Ectodermal cell (in vitro differentiated cells): ENCODE data around the gene BEND3.

Experiments
- H3K27ac ChIP-seq: 2 replicates; pipeline ENCODE4 v1.7.0; 2013; ENCODE audit warnings: mild to moderate bottlenecking, low read depth, low read length; ENCODE audit not compliant: insufficient read depth, poor library complexity, severe bottlenecking
- H3K27me3 ChIP-seq: 2 replicates; pipeline ENCODE4 v1.7.0; 2013; ENCODE audit warnings: mild to moderate bottlenecking, low read length; ENCODE audit not compliant: insufficient read depth, control insufficient read depth, poor library complexity, severe bottlenecking
- H3K36me3 ChIP-seq: one replicate; pipeline ENCODE4 v1.7.0; 2013; ENCODE audit warnings: low read length; ENCODE audit not compliant: control insufficient read depth, insufficient read depth
- H3K4me1 ChIP-seq: one replicate; pipeline ENCODE4 v1.7.0; 2013; ENCODE audit warnings: low read length; ENCODE audit not compliant: control insufficient read depth, insufficient read depth
- H3K4me3 ChIP-seq: 2 replicates; pipeline ENCODE4 v1.7.0; 2013; ENCODE audit warnings: low read depth, low read length, control low read depth; ENCODE audit not compliant: insufficient read depth
- H3K9me3 ChIP-seq: 2 replicates; pipeline ENCODE4 v1.7.0; 2013; ENCODE audit warnings: mild to moderate bottlenecking, low read length, moderate library complexity; ENCODE audit not compliant: control insufficient read depth
- WGBS, 2 experiments: methylation state at CpG; one replicate each; pipeline ENCODE4 v1.1.7; 2013; ENCODE audit warnings: missing lambda C conversion rate in 2 of 2; 5-methylcytosine and 5-hydroxymethylcytosine counted together

The BEND3 gene

GRCh38 chr6:107068691-107069630 is 46.4 kb downstream of the BEND3 start:
- Histone ChIP-seq H3K36me3 (peaks cover 10% of the 10 kb centered on the region), H3K4me1 (no peaks in the 10 kb centered on the region), H3K4me3 (no peak overlapping the region), H3K27ac (no peak overlapping the region), H3K27me3 (no peaks in the 10 kb centered on the region), H3K9me3 (no peaks in the 10 kb centered on the region)
- WGBS, 2 experiments = 96 to 97% methylated on average over 69 of the region's 69 CpGs

DNA sequence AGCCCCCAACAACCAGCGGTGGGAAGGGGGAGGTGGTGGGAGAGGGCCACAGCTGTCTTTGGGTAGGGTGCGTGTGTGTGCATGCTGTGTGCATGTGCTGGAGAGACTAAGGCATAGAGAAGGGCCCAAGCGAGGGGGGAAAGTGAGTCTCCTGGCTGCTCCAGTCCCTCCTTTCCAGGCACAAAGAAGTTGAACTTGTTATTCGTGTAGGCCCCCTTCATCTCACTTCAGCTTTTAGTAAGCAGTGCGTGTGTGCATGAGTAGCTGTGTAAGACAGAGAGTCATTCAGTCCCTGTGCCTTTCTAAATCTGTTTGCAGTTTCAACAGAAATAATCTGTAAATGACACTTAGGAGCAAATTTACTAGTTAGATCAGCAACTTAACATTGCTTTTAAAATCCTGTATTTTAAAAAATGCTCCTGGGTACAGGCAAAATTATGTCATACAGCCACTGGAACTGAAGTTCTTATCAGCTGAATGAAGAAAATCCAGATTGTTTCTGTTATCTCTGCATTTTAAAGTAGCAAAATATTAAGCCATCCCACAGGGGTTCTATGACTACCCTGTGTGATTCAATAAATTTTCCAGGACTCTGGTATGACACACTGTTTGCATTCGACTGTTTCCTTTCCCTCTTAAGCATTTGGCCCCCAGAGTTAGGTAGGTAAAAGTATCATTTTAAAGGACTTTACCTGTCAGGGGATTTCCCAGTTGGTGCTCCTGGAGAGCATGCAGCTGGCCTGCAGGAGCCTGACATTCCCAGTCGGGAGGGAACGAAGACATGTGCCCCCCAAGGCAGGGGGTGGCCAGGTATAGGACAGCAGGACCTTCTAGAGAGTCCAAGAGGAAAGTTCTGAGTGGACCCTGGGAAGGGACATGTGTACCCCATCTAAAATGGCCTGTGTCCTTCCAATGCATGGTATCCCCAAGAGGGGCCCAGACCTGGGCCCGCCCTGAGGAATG is 48.3 kb downstream of the BEND3 start:
- Histone ChIP-seq H3K27me3 (peaks cover 3% of the 10 kb centered on the region), H3K4me1 (no peaks in the 10 kb centered on the region), H3K27ac (no peak overlapping the region), H3K36me3 (peaks cover 10% of the 10 kb centered on the region), H3K4me3 (no peak overlapping the region), H3K9me3 (no peaks in the 10 kb centered on the region)
- 90 to 93% methylated on average over 9 of the region's 9 CpGs for WGBS, 2 experiments

- Histone ChIP-seq H3K4me1 (no peaks in the 10 kb centered on the region), H3K27me3 (peaks cover 13% of the 10 kb centered on the region), H3K9me3 (no peaks in the 10 kb centered on the region), H3K27ac (no peak overlapping the region), H3K4me3 (no peak overlapping the region), H3K36me3 (peaks cover 10% of the 10 kb centered on the region)
- 91 to 92% methylated on average over 6 of the region's 6 CpGs for WGBS, 2 experiments
Observed at GRCh38 chr6:107064579-107065065, 50.7 kb downstream of the BEND3 start.

DNA sequence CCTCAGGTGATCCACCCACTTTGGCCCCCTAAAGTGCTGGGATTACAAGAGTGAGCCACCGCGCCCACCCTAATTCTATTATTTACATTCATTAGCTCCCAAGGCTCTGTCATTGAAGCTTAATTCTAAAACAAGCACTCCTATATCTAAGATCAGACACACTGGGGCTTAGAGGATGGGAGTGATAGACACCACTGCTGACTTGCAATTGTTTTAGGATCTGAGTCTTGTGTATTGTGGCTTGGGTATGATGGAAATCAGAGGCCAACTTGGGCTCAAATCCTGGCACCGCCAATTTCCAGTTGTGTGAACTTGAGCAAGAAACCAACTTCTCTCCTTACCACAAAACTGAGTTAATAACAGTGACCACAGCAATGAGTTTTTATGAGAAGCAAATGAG is 52.6 kb downstream of the BEND3 start:
- no peaks in the 10 kb centered on the region for H3K4me1 ChIP-seq
- WGBS, 2 experiments = 80 to 92% methylated on average over 3 of the region's 3 CpGs
- H3K4me3 ChIP-seq = no peak overlapping the region
- H3K27me3 ChIP-seq = peaks cover 13% of the 10 kb centered on the region
- H3K9me3 ChIP-seq = no peaks in the 10 kb centered on the region
- peaks cover 7% of the 10 kb centered on the region for H3K36me3 ChIP-seq
- H3K27ac ChIP-seq = no peak overlapping the region

DNA sequence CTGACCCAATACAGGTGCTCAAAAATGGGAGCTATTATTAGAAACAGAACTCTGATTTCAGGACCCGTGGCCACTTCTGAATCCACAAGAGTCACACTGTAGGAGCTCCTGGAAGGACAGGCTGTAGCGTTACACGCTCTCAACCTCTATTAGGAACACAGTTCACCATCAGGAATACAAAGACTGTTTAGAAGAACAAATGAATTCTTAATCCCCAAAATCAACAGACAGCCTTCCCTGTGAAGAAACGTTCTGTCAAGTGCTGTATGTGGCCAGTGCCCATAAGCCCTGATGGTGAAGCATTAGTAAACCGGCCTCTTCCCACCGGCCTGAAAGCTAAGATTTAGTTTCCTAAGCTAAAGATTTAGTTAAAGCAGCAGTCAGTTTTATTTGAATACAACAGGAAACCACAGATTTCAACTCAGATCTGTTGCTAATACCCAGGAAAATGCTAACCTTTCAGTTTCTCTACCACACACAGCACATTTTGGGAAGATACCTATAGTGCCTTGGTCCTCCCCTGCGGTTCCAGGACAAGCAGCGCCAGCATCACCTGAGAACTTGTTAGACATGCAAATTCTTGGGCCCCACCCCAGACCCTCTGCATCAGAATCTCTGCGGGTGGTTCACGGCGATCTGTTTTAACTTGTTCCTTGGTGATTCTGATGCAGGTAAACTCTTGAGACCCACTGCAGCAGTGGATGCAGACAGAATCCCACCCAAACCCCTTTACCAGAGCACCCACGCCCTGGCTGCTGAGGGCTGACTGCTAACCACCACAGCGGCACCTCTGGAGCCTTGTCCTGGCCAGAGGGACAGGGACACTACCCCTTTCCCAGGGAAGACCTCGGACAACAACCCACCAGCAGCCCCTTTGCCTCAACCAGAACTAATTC is 53.9 kb downstream of the BEND3 start:
- 19 to 26% methylated on average over 14 of the region's 14 CpGs for WGBS, 2 experiments
- Histone ChIP-seq H3K27ac (no peak overlapping the region), H3K27me3 (peaks cover 13% of the 10 kb centered on the region), H3K36me3 (no peaks in the 10 kb centered on the region), H3K4me1 (no peaks in the 10 kb centered on the region), H3K4me3 (no peak overlapping the region), H3K9me3 (no peaks in the 10 kb centered on the region)

GRCh38 chr6:107060704-107061103 is 54.6 kb downstream of the BEND3 start:
- Histone ChIP-seq H3K27ac (no peak overlapping the region), H3K36me3 (no peaks in the 10 kb centered on the region), H3K27me3 (peaks cover 13% of the 10 kb centered on the region), H3K4me1 (no peaks in the 10 kb centered on the region), H3K4me3 (no peak overlapping the region), H3K9me3 (no peaks in the 10 kb centered on the region)
- 85 to 89% methylated on average over 6 of the region's 6 CpGs for WGBS, 2 experiments

- Histone ChIP-seq H3K4me3 (no peak overlapping the region), H3K9me3 (no peaks in the 10 kb centered on the region), H3K27ac (no peak overlapping the region), H3K27me3 (peaks cover 13% of the 10 kb centered on the region), H3K36me3 (no peaks in the 10 kb centered on the region), H3K4me1 (no peaks in the 10 kb centered on the region)
- WGBS, 2 experiments = 89 to 94% methylated on average over 4 of the region's 4 CpGs
Observed at GRCh38 chr6:107059606-107060005, 55.7 kb downstream of the BEND3 start.

DNA sequence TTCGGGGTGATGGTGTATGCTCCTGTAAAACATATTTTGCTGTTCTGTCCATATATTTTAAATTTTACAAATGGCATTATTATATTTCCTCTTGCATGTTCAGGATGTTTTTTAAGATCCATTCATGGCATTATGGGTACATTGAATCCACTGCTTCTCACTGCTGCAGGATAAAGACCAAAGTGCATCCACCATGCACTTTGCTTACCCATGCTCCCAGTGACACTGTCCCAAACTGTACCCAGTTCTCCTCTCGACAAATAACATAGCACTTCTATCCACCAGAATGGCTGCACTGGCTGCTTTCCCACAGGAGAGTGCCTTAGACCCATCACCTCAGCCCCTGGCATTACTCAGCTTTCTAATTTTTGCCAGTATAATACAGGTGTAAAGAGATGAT is 57.6 kb downstream of the BEND3 start:
- no peak overlapping the region for H3K4me3 ChIP-seq
- H3K36me3 ChIP-seq = no peaks in the 10 kb centered on the region
- H3K27ac ChIP-seq = no peak overlapping the region
- 84 to 97% methylated on average over 1 to 2 of the region's 2 CpGs for WGBS, 2 experiments
- peaks cover 13% of the 10 kb centered on the region for H3K27me3 ChIP-seq
- H3K4me1 ChIP-seq = no peaks in the 10 kb centered on the region
- H3K9me3 ChIP-seq = no peaks in the 10 kb centered on the region

GRCh38 chr6:107056796-107057195 is 58.5 kb downstream of the BEND3 start:
- Histone ChIP-seq H3K9me3 (no peaks in the 10 kb centered on the region), H3K27me3 (peaks cover 8% of the 10 kb centered on the region), H3K36me3 (no peaks in the 10 kb centered on the region), H3K4me1 (no peaks in the 10 kb centered on the region), H3K4me3 (no peak overlapping the region), H3K27ac (no peak overlapping the region)
- 98 to 99% methylated on average over 2 of the region's 2 CpGs for WGBS, 2 experiments
